Measurements from ENCODE around the gene GALM.

- no peak for TF ChIP-seq TAF1 (IDR thresholded peaks at IDR 0.05; ENCODE audit: low read depth)
- no peak for TF ChIP-seq REST (IDR thresholded peaks at IDR 0.05; ENCODE audit: borderline replicate concordance)
- TF ChIP-seq EZH2 (IDR thresholded peaks at IDR 0.05; ENCODE audit: borderline replicate concordance, insufficient read depth, low read length, poor library complexity, severe bottlenecking) = no peak
- TF ChIP-seq CTCF (IDR thresholded peaks at IDR 0.05; ENCODE audit: poor library complexity, severe bottlenecking) = no peak
- TF ChIP-seq MXI1 (conservative IDR thresholded peaks at IDR 0.05; ENCODE audit: poor library complexity, severe bottlenecking) = no peak
- TF ChIP-seq EP300 (conservative IDR thresholded peaks at IDR 0.05; ENCODE audit: poor library complexity, severe bottlenecking) = no peak
Observed at GRCh38 chr2:38683766-38684165, 17.9 kb downstream of the GALM start.
